ENCODE results near the gene CR2. TPM values are rescaled to one million over a fixed set of nuclear protein-coding genes. Genes with fewer than 3 reads are reported as not detected.

Gene CR2
- total RNA-seq, 1 donor from 2014 or later: not detected

GRCh38 chr1:207499573-207499972, 45.4 kb downstream of the CR2 start:
- intact Hi-C loops (cut with DNase I): no loop called here
- DNase-seq (ENCODE audit: low spot score in 2 of 2): no peak
- no peaks in the 10 kb centered on the region for H3K27me3 ChIP-seq
- no peaks in the 10 kb centered on the region for H3K4me1 ChIP-seq
- TF ChIP-seq, protein P1, sequence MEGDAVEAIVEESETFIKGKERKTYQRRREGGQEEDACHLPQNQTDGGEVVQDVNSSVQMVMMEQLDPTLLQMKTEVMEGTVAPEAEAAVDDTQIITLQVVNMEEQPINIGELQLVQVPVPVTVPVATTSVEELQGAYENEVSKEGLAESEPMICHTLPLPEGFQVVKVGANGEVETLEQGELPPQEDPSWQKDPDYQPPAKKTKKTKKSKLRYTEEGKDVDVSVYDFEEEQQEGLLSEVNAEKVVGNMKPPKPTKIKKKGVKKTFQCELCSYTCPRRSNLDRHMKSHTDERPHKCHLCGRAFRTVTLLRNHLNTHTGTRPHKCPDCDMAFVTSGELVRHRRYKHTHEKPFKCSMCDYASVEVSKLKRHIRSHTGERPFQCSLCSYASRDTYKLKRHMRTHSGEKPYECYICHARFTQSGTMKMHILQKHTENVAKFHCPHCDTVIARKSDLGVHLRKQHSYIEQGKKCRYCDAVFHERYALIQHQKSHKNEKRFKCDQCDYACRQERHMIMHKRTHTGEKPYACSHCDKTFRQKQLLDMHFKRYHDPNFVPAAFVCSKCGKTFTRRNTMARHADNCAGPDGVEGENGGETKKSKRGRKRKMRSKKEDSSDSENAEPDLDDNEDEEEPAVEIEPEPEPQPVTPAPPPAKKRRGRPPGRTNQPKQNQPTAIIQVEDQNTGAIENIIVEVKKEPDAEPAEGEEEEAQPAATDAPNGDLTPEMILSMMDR (IDR thresholded peaks at IDR 0.05): peak; percentile 34 to 54 (median 40)
- no peak overlapping the region for H3K4me3 ChIP-seq
- H3K9me3 ChIP-seq: no peaks in the 10 kb centered on the region
- H3K36me3 ChIP-seq: no peaks in the 10 kb centered on the region
- H3K27ac ChIP-seq: no peak overlapping the region

- TF ChIP-seq, protein P1 (IDR thresholded peaks at IDR 0.05): no peak
- Histone ChIP-seq H3K36me3 (no peaks in the 10 kb centered on the region), H3K9me3 (no peaks in the 10 kb centered on the region), H3K27ac (no peak overlapping the region), H3K4me3 (no peak overlapping the region), H3K4me1 (no peaks in the 10 kb centered on the region), H3K27me3 (no peaks in the 10 kb centered on the region)
- intact Hi-C loops (cut with DNase I): no loop called here
- no peak for DNase-seq (ENCODE audit: low spot score in 2 of 2)
Observed at GRCh38 chr1:207500306-207500705, 46.2 kb downstream of the CR2 start.

DNA sequence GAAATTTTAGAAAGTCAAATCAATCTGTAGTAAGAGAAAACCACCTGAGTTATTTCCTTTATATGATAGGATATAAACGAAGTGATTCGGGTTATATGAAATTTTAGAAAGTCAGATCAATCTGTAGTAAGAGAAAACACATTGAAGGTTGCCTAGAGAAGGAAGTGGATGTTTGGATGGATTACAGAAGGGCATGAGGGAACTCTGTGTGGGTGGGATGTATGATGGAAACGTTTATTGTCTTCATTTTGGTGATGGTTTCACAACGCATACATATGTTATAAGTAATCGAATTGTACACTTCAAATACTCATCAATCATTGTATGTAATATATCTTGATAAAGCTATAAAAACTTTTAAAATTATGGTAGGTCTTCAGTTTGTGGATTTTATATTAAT, 46.9 kb downstream of the CR2 start:
- no peak for DNase-seq (ENCODE audit: low spot score in 2 of 2)
- intact Hi-C loops (cut with DNase I): no loop called here

DNA sequence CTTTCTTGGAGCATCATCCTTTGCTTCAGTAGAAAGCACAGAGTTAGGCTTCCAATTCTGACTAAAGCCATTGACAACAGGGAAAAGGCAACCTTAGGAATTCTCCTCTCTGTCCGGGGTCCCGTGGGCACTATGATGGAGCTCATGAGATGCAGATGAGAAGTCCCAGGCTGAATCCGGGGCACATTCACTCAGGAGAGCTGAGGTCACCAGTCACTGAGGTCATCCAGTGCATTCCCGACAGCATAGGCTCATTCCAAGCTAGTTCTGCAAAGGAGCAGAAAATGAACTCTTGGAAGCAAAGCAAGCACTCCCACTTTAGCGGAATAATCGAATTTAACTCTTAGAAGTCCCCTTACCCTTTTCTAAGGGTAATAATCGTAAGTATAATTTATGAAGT, 48.6 kb downstream of the CR2 start:
- Histone ChIP-seq H3K36me3 (no peaks in the 10 kb centered on the region), H3K9me3 (no peaks in the 10 kb centered on the region), H3K4me3 (no peak overlapping the region), H3K27me3 (no peaks in the 10 kb centered on the region), H3K4me1 (no peaks in the 10 kb centered on the region), H3K27ac (no peak overlapping the region)
- no peak for DNase-seq (ENCODE audit: low spot score in 2 of 2)
- intact Hi-C loops (cut with DNase I): no loop called here
- TF ChIP-seq, protein P1 (IDR thresholded peaks at IDR 0.05): no peak

More for the DNA sequence above, 46.9 kb downstream of the CR2 start:
- Histone ChIP-seq H3K4me3 (no peak overlapping the region), H3K4me1 (no peaks in the 10 kb centered on the region), H3K36me3 (no peaks in the 10 kb centered on the region), H3K27me3 (no peaks in the 10 kb centered on the region), H3K9me3 (no peaks in the 10 kb centered on the region), H3K27ac (no peak overlapping the region)
- TF ChIP-seq, protein P1 (IDR thresholded peaks at IDR 0.05): no peak

- Histone ChIP-seq H3K9me3 (no peaks in the 10 kb centered on the region), H3K27ac (no peak overlapping the region), H3K36me3 (no peaks in the 10 kb centered on the region), H3K27me3 (no peaks in the 10 kb centered on the region), H3K4me3 (no peak overlapping the region), H3K4me1 (no peaks in the 10 kb centered on the region)
- no peak for DNase-seq (ENCODE audit: low spot score in 2 of 2)
- TF ChIP-seq, protein P1 (IDR thresholded peaks at IDR 0.05): no peak
- intact Hi-C loops (cut with DNase I): no loop called here
Observed at GRCh38 chr1:207503950-207504349, 49.8 kb downstream of the CR2 start.

DNA sequence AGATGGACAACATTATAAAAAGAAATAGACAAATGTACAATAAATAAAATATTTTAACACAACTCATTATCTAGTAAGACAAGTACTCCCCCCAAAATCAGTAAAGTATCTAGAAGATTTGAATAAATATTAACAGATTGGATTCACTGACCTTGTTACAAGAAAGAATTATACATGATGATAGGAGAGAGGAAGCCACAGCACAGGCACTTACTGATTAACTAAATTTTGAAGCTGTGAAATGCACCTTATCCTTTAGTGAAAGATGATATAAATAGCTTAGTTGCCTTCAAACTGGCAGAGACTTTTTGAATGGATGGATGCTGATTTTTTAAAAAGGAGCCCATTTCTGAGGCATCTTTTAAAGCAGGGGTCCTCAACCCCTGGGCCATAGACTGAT, 50.3 kb downstream of the CR2 start:
- DNase-seq (ENCODE audit: low spot score in 2 of 2): no peak
- intact Hi-C loops (cut with DNase I): no loop called here
- no peaks in the 10 kb centered on the region for H3K9me3 ChIP-seq
- no peaks in the 10 kb centered on the region for H3K4me1 ChIP-seq
- TF ChIP-seq, protein P1 (IDR thresholded peaks at IDR 0.05): no peak
- no peak overlapping the region for H3K27ac ChIP-seq
- H3K27me3 ChIP-seq: no peaks in the 10 kb centered on the region
- no peak overlapping the region for H3K4me3 ChIP-seq
- H3K36me3 ChIP-seq: no peaks in the 10 kb centered on the region

All from ascending aorta (tissue), 2 donors.